AG09319 (cell line): Measurements from ENCODE around the gene CBX5.
"Not testable (repeated sequence)": the region's sequence is repeated elsewhere in the genome, so short reads cannot be mapped to it uniquely, and the experiment has no call there.

ENCODE experiments used
- DNase-seq: peaks from one replicate; pipeline ENCODE4 v3.0.0-alpha.2; 2010; ENCODE audit warnings: low read depth; ENCODE audit errors: extremely low read depth
- CTCF ChIP-seq: IDR thresholded peaks from 2 replicates; pipeline ENCODE4 v1.5.1; 2011; ENCODE audit warnings: low read depth, mild to moderate bottlenecking, inconsistent platforms, low read length, moderate library complexity

Gene CBX5

GRCh38 chr12:54292083-54292930, 12.4 kb upstream of the CBX5 start:
- no peak for DNase-seq
- TF ChIP-seq CTCF: no peak

GRCh38 chr12:54287261-54288157, 7.6 kb upstream of the CBX5 start:
- TF ChIP-seq CTCF: no peak
- no peak for DNase-seq

- TF ChIP-seq CTCF: no peak
- DNase-seq: no peak
Measured at GRCh38 chr12:54286042-54287030, 6.4 kb upstream of the CBX5 start.

- TF ChIP-seq CTCF: peak; percentile 32
- DNase-seq: no peak
Measured at GRCh38 chr12:54285150-54286041, 5.5 kb upstream of the CBX5 start.

GRCh38 chr12:54284070-54284780, 4.3 kb upstream of the CBX5 start:
- not testable (repeated sequence) for DNase-seq

GRCh38 chr12:54282949-54283593, 3.1 kb upstream of the CBX5 start:
- TF ChIP-seq CTCF: no peak
- DNase-seq: no peak

- DNase-seq: not testable (repeated sequence)
Measured at GRCh38 chr12:54281694-54282093, 1.8 kb upstream of the CBX5 start.

- DNase-seq: not testable (repeated sequence)
Measured at GRCh38 chr12:54281261-54281638, 1.3 kb upstream of the CBX5 start.
